ENCODE results near the gene MYO18A.

DNA sequence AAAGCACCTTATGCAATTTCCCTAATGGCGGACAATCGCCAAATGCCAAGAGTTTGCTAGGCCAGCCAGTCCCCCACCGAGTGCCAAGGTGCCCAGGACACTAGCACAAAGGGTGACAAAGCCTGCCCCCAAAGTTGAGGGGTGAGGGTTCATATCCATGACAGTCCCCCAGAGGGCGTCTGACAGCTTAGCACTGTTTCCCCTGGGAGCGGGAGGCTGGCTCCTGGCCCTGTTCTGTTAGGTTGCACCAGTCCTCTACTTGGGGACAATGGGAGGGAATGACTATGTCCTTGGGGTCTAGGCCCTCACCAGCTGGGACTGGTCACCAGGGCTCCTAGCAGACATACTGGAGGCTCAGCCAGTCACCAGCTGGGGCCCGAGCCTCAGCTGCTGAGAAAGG, 66.9 kb downstream of the MYO18A start:
- TF ChIP-seq, protein P1, sequence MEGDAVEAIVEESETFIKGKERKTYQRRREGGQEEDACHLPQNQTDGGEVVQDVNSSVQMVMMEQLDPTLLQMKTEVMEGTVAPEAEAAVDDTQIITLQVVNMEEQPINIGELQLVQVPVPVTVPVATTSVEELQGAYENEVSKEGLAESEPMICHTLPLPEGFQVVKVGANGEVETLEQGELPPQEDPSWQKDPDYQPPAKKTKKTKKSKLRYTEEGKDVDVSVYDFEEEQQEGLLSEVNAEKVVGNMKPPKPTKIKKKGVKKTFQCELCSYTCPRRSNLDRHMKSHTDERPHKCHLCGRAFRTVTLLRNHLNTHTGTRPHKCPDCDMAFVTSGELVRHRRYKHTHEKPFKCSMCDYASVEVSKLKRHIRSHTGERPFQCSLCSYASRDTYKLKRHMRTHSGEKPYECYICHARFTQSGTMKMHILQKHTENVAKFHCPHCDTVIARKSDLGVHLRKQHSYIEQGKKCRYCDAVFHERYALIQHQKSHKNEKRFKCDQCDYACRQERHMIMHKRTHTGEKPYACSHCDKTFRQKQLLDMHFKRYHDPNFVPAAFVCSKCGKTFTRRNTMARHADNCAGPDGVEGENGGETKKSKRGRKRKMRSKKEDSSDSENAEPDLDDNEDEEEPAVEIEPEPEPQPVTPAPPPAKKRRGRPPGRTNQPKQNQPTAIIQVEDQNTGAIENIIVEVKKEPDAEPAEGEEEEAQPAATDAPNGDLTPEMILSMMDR (IDR thresholded peaks at IDR 0.05): no peak
- TF ChIP-seq POLR2A (IDR thresholded peaks at IDR 0.05): no peak

Data from breast epithelium (tissue), 3 donors.